PFSK-1 (cell line): ENCODE measurements around the gene CNPY2.

ENCODE experiments used
- POLR2AphosphoS5 ChIP-seq: IDR thresholded peaks from 2 replicates; pipeline ENCODE4 v1.6.1; 2012; ENCODE audit warnings: low read depth, mild to moderate bottlenecking, control low read depth, low read length, moderate library complexity
- SIN3A ChIP-seq: IDR thresholded peaks from 2 replicates; pipeline ENCODE4 v1.6.1; 2012; ENCODE audit warnings: mild to moderate bottlenecking, low read length, moderate library complexity, borderline replicate concordance; ENCODE audit not compliant: insufficient read depth
- TAF1 ChIP-seq: IDR thresholded peaks from 2 replicates; pipeline ENCODE4 v1.6.1; 2012; ENCODE audit warnings: low read length, control low read depth, borderline replicate concordance; ENCODE audit not compliant: insufficient read depth
- TF ChIP-seq, protein P1 (sequence below), 2 experiments: IDR thresholded peaks; 2 replicates each; pipeline versions ENCODE4 v1.6.1 to v1.8.0; 2011 to 2012; ENCODE audit warnings: low read depth in 2 of 2, low read length in 2 of 2, control low read depth in 1 of 2, inconsistent platforms in 1 of 2, mild to moderate bottlenecking in 1 of 2, moderate library complexity in 1 of 2; ENCODE audit not compliant: insufficient read depth in 1 of 2

GRCh38 chr12:56341616-56342015 lies 25.8 kb upstream of the CNPY2 start:
- TF ChIP-seq TAF1 (no peak), SIN3A (no peak), POLR2AphosphoS5 (no peak)
- TF ChIP-seq, protein P1, sequence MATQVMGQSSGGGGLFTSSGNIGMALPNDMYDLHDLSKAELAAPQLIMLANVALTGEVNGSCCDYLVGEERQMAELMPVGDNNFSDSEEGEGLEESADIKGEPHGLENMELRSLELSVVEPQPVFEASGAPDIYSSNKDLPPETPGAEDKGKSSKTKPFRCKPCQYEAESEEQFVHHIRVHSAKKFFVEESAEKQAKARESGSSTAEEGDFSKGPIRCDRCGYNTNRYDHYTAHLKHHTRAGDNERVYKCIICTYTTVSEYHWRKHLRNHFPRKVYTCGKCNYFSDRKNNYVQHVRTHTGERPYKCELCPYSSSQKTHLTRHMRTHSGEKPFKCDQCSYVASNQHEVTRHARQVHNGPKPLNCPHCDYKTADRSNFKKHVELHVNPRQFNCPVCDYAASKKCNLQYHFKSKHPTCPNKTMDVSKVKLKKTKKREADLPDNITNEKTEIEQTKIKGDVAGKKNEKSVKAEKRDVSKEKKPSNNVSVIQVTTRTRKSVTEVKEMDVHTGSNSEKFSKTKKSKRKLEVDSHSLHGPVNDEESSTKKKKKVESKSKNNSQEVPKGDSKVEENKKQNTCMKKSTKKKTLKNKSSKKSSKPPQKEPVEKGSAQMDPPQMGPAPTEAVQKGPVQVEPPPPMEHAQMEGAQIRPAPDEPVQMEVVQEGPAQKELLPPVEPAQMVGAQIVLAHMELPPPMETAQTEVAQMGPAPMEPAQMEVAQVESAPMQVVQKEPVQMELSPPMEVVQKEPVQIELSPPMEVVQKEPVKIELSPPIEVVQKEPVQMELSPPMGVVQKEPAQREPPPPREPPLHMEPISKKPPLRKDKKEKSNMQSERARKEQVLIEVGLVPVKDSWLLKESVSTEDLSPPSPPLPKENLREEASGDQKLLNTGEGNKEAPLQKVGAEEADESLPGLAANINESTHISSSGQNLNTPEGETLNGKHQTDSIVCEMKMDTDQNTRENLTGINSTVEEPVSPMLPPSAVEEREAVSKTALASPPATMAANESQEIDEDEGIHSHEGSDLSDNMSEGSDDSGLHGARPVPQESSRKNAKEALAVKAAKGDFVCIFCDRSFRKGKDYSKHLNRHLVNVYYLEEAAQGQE (IDR thresholded peaks at IDR 0.05; ENCODE audit: insufficient read depth in 1 of 2, low read depth in 2 of 2, low read length in 2 of 2) = no peak
